Mononuclear cell (primary cell): ENCODE results near the gene CREB3L2. TPM values are rescaled to one million over a fixed set of nuclear protein-coding genes. Genes with fewer than 3 reads are reported as not detected.

Source experiments
- H3K27me3 ChIP-seq: 2 replicates; pipeline ENCODE4 v1.6.0; 2011; ENCODE audit warnings: low read length, control low read depth; ENCODE audit not compliant: insufficient read depth
- H3K4me1 ChIP-seq: 2 replicates; pipeline ENCODE4 v1.5.1; 2011; ENCODE audit warnings: mild to moderate bottlenecking, low read length, control low read depth; ENCODE audit not compliant: insufficient read depth
- H3K4me3 ChIP-seq: 2 replicates; pipeline ENCODE4 v1.5.1; 2011; ENCODE audit warnings: mild to moderate bottlenecking, low read length, moderate library complexity
- H3K9me3 ChIP-seq: 2 replicates; pipeline ENCODE4 v1.5.1; 2011; ENCODE audit warnings: low read depth, mild to moderate bottlenecking, control low read depth, low read length
- total RNA-seq: library from RNA; depleted of rRNA; stranded (reverse); fragments of >200 nt; gene quantifications from one replicate; pipeline ENCODE4 v1.2.3, GENCODE V29; 2012

Gene CREB3L2
- total RNA-seq, 1 donor: 6.2 TPM

- Histone ChIP-seq H3K4me3 (no peak overlapping the region), H3K9me3 (no peaks in the 10 kb centered on the region), H3K27me3 (no peaks in the 10 kb centered on the region), H3K4me1 (peaks cover 35% of the 10 kb centered on the region)
Observed at GRCh38 chr7:137961200-137962177, 40.4 kb downstream of the CREB3L2 start.

GRCh38 chr7:137960020-137960419, 41.9 kb downstream of the CREB3L2 start:
- Histone ChIP-seq H3K27me3 (no peaks in the 10 kb centered on the region), H3K4me1 (peaks cover 25% of the 10 kb centered on the region)

GRCh38 chr7:137958470-137959431, 43.1 kb downstream of the CREB3L2 start:
- Histone ChIP-seq H3K9me3 (no peaks in the 10 kb centered on the region), H3K4me3 (no peak overlapping the region), H3K4me1 (peaks cover 25% of the 10 kb centered on the region)

More at GRCh38 chr7:137960020-137960419, 41.9 kb downstream of the CREB3L2 start:
- Histone ChIP-seq H3K9me3 (no peaks in the 10 kb centered on the region), H3K4me3 (no peak overlapping the region)

GRCh38 chr7:137957887-137958286, 44.0 kb downstream of the CREB3L2 start:
- no peaks in the 10 kb centered on the region for H3K27me3 ChIP-seq
- H3K9me3 ChIP-seq: no peaks in the 10 kb centered on the region
- no peak overlapping the region for H3K4me3 ChIP-seq
- peaks cover 25% of the 10 kb centered on the region for H3K4me1 ChIP-seq

More at GRCh38 chr7:137958470-137959431, 43.1 kb downstream of the CREB3L2 start:
- no peaks in the 10 kb centered on the region for H3K27me3 ChIP-seq

GRCh38 chr7:137956591-137956990, 45.3 kb downstream of the CREB3L2 start:
- no peak overlapping the region for H3K4me3 ChIP-seq
- no peaks in the 10 kb centered on the region for H3K9me3 ChIP-seq
- peaks cover 22% of the 10 kb centered on the region for H3K4me1 ChIP-seq
- no peaks in the 10 kb centered on the region for H3K27me3 ChIP-seq

GRCh38 chr7:137956183-137956582, 45.7 kb downstream of the CREB3L2 start:
- Histone ChIP-seq H3K4me3 (no peak overlapping the region), H3K9me3 (no peaks in the 10 kb centered on the region), H3K27me3 (no peaks in the 10 kb centered on the region), H3K4me1 (peaks cover 17% of the 10 kb centered on the region)

- H3K27me3 ChIP-seq: no peaks in the 10 kb centered on the region
- no peak overlapping the region for H3K4me3 ChIP-seq
- H3K4me1 ChIP-seq: peaks cover 16% of the 10 kb centered on the region
- no peaks in the 10 kb centered on the region for H3K9me3 ChIP-seq
Observed at GRCh38 chr7:137954614-137955013, 47.3 kb downstream of the CREB3L2 start.

- peaks cover 10% of the 10 kb centered on the region for H3K4me1 ChIP-seq
- H3K27me3 ChIP-seq: no peaks in the 10 kb centered on the region
- H3K9me3 ChIP-seq: no peaks in the 10 kb centered on the region
- no peak overlapping the region for H3K4me3 ChIP-seq
Observed at GRCh38 chr7:137953665-137954470, 48.0 kb downstream of the CREB3L2 start.

- Histone ChIP-seq H3K9me3 (no peaks in the 10 kb centered on the region), H3K4me3 (no peak overlapping the region), H3K4me1 (peaks cover 3% of the 10 kb centered on the region), H3K27me3 (no peaks in the 10 kb centered on the region)
Observed at GRCh38 chr7:137953043-137953664, 48.7 kb downstream of the CREB3L2 start.

GRCh38 chr7:137952426-137952805, 49.5 kb downstream of the CREB3L2 start:
- no peak overlapping the region for H3K4me3 ChIP-seq
- no peaks in the 10 kb centered on the region for H3K27me3 ChIP-seq
- no peaks in the 10 kb centered on the region for H3K9me3 ChIP-seq
- no peaks in the 10 kb centered on the region for H3K4me1 ChIP-seq

GRCh38 chr7:137951700-137952425, 50.0 kb downstream of the CREB3L2 start:
- Histone ChIP-seq H3K4me3 (no peak overlapping the region), H3K9me3 (no peaks in the 10 kb centered on the region), H3K27me3 (no peaks in the 10 kb centered on the region), H3K4me1 (no peaks in the 10 kb centered on the region)

- Histone ChIP-seq H3K4me1 (no peaks in the 10 kb centered on the region), H3K9me3 (no peaks in the 10 kb centered on the region), H3K27me3 (no peaks in the 10 kb centered on the region), H3K4me3 (no peak overlapping the region)
Observed at GRCh38 chr7:137950967-137951366, 50.9 kb downstream of the CREB3L2 start.

GRCh38 chr7:137950263-137950621, 51.6 kb downstream of the CREB3L2 start:
- no peaks in the 10 kb centered on the region for H3K9me3 ChIP-seq
- no peaks in the 10 kb centered on the region for H3K4me1 ChIP-seq
- no peaks in the 10 kb centered on the region for H3K27me3 ChIP-seq
- H3K4me3 ChIP-seq: no peak overlapping the region
